Mesodermal cell (in vitro differentiated cells): Measurements from ENCODE around the gene CRYBB3.
"Not testable (repeated sequence)": the region's sequence is repeated elsewhere in the genome, so short reads cannot be mapped to it uniquely, and the experiment has no call there.

ENCODE experiments used
- H3K27ac ChIP-seq: 2 replicates; pipeline ENCODE4 v1.7.0; 2013; ENCODE audit warnings: mild to moderate bottlenecking, low read depth, low read length, moderate library complexity; ENCODE audit not compliant: severe bottlenecking
- H3K36me3 ChIP-seq: 2 replicates; pipeline ENCODE4 v1.7.1; 2013; ENCODE audit warnings: mild to moderate bottlenecking, low read length, moderate library complexity; ENCODE audit not compliant: control insufficient read depth, insufficient read depth
- H3K4me1 ChIP-seq: one replicate; pipeline ENCODE4 v1.7.1; 2013; ENCODE audit warnings: mild to moderate bottlenecking, low read length; ENCODE audit not compliant: insufficient read depth, control insufficient read depth, poor library complexity, severe bottlenecking
- H3K4me3 ChIP-seq: 2 replicates; pipeline ENCODE4 v1.7.0; 2013; ENCODE audit warnings: low read length, control low read depth, mild to moderate bottlenecking; ENCODE audit not compliant: insufficient read depth, poor library complexity, severe bottlenecking; ENCODE audit errors: extremely low read depth
- H3K9me3 ChIP-seq: 2 replicates; pipeline ENCODE4 v1.7.1; 2013; ENCODE audit warnings: mild to moderate bottlenecking, low read length, moderate library complexity; ENCODE audit not compliant: control insufficient read depth
- WGBS, 2 experiments: methylation state at CpG; one replicate each; pipeline ENCODE4 v1.1.5; 2013; ENCODE audit warnings: missing lambda C conversion rate in 2 of 2; ENCODE audit not compliant: insufficient coverage in 2 of 2; 5-methylcytosine and 5-hydroxymethylcytosine counted together

The CRYBB3 gene

GRCh38 chr22:25176799-25177198 is 22.9 kb upstream of the CRYBB3 start:
- H3K9me3 ChIP-seq = no peaks in the 10 kb centered on the region
- no CpG with 5 or more reads among the region's 3 CpGs for WGBS, 2 experiments
- no peaks in the 10 kb centered on the region for H3K4me1 ChIP-seq
- no peak overlapping the region for H3K27ac ChIP-seq
- no peak overlapping the region for H3K4me3 ChIP-seq
- peaks cover 74% of the 10 kb centered on the region for H3K36me3 ChIP-seq

DNA sequence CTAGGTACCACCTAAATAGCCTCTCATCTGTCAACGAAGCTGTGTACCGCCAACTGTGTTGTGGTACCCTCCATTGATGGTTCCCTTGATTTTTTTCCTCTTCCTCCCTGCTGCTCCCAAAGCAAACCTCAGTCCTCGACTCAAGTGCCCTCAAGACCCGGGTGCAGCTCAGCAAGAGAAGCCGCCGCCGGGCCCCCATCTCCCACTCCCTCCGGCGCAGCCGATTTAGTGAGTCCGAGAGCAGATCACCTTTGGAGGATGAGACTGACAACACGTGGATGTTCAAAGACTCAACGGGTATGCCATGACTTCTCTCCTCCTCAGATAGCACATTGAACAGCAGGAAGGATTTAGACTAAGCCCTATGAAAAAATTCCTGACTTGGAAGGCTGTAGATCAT is 22.4 kb upstream of the CRYBB3 start:
- H3K9me3 ChIP-seq = no peaks in the 10 kb centered on the region
- no peak overlapping the region for H3K27ac ChIP-seq
- 92 to 93% methylated on average over 2 to 9 of the region's 13 CpGs for WGBS, 2 experiments
- H3K4me1 ChIP-seq = no peaks in the 10 kb centered on the region
- no peak overlapping the region for H3K4me3 ChIP-seq
- H3K36me3 ChIP-seq = peaks cover 71% of the 10 kb centered on the region

- H3K4me3 ChIP-seq = no peak overlapping the region
- peaks cover 69% of the 10 kb centered on the region for H3K36me3 ChIP-seq
- 91 to 96% methylated on average over 2 to 5 of the region's 9 CpGs for WGBS, 2 experiments
- H3K4me1 ChIP-seq = no peaks in the 10 kb centered on the region
- H3K27ac ChIP-seq = no peak overlapping the region
- no peaks in the 10 kb centered on the region for H3K9me3 ChIP-seq
Measured at GRCh38 chr22:25177895-25178294, 21.8 kb upstream of the CRYBB3 start.

DNA sequence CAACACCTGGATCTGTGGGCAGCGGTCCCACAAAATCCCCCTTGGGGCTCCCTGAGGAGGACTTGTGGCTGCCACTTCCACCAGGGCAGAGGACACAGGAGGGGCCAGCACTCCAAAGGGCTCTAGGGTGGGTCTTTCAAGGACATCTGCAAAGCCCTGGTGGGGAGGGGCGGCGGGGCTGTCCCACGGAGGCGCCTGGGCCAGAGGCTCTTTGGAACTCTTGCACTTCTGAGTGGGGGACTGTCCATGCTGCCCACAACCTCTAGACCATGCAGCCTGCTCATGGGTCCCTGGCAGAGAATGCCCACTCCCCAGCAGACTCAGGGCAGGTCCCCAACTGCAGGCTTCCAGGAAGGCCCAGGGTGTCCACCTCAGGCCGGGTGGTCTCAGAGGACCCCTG is 21.3 kb upstream of the CRYBB3 start:
- WGBS, 2 experiments = 87 to 95% methylated on average over 3 to 6 of the region's 6 CpGs
- H3K27ac ChIP-seq, H3K9me3 ChIP-seq, H3K4me1 ChIP-seq, H3K4me3 ChIP-seq: not testable (repeated sequence)
- H3K36me3 ChIP-seq = peaks cover 65% of the 10 kb centered on the region

DNA sequence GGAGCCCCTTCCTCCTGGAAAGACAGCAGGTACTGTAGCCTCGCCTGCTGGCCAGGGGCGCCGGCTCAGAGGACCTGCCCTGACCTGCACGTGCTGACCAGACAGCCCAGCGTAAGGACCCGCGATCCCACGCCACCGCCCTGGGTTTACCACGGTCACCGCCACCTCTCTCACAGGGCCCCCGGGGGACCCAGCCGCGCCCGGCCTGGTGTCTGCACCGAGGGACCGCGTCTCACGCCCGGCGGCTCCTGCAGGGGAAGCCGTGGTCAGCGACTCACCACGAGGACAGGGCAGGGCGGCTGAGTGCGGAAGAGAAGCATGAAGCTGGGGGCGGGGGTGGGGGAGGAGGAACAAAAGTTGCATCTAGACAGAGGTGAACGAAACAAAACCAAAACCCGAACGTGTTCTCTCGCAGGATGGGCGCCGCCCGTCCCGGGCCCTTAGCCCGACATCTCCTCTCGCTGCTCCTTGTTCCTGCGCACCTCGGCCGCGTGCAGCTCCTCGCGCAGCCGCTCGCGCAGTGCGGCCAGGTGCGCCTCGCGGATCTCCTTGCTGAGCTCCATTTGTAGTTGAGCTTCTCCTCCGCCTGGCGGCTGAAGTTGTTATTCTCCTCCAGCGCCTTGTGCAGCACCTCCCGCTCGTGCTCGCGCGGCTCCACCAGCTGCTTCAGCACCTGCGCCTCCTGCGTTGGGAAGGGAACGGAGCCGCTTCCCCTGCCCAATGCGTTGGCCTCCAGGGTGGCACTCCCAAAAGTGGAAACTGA is 20.6 kb upstream of the CRYBB3 start:
- not testable (repeated sequence) for H3K4me1 ChIP-seq, H3K4me3 ChIP-seq, H3K9me3 ChIP-seq, H3K27ac ChIP-seq
- peaks cover 64% of the 10 kb centered on the region for H3K36me3 ChIP-seq
- 96 to 98% methylated on average over 37 to 39 of the region's 63 CpGs for WGBS, 2 experiments

DNA sequence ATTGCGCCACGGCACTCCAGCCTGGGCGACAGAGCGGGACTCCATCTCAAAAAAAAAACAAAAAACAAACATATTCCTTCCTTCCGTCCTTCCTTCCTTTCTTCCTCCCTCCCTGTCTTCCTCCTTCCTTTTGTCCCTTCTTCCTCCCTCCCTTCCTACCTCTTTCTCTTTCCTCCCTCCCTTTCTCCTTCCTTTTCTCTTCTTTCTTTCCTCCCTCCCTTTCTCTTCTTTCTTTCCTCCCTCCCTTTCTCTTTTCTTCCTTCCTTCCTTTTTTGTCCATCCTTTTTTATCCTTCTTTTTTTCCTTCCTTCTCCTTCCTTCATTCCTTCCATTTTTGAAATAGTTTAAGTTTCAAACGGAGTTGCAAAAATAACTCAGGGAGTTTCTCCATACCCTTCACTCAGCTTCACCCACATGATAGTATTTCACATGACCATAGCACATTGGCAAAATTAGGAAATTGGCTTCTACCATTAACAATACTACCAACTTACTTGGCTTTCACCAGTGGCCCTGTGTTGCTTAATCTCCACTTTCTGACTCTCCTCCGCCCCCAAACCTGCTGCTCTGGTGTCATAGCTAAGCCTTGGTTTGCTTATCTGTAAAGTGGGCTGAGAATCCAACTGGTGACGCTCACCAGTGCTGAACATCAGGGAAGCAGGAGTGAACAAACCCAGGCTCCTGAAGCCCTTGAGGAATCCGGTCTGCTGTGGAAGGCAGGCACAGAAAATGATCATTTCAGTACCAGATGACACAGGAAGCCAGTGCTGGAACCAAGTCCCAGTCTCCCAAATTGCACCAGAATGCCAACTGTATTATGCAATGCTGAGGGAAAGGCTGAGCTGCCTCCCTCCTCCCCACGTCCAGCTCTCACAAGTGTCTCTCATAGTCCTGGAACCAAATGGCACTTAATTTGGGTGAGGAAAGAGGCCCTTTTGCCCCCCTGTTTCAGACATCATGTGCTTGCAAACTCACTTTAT is 17.2 kb upstream of the CRYBB3 start:
- H3K4me3 ChIP-seq = no peak overlapping the region
- peaks cover 59% of the 10 kb centered on the region for H3K36me3 ChIP-seq
- WGBS, 2 experiments = 87 to 100% methylated on average over 4 to 5 of the region's 10 CpGs
- H3K9me3 ChIP-seq = no peaks in the 10 kb centered on the region
- H3K4me1 ChIP-seq = no peaks in the 10 kb centered on the region
- H3K27ac ChIP-seq = no peak overlapping the region

DNA sequence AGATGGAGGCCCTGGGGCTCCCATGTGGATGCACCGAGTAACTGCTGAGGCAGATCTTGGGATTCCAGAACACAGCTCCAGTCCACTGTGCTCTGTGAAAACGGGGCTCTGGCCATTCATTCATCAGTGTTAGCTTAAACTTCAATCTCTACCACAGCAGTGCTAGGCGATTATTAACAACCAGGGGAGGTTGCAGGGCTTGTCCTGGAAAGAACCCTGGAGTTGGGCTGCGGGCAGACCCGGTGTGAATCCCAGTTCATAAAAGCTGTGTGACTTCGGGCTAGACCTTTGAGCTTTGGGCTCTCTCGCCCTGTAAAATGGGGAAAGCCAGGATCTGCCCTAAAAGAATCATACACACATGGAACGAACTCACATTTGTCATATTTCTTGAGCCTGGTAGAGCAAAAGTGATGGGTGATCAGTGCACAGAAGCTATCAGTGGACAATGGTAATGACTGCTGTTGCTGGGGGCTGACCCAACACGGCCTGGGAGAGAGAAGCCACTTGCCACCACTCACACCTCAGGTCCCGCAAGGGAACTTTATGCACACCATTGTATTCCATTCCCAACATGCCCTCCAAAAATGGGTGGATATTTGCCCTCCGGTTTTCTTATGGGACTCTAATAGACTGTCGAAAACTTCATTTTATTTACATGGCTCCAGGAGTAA is 15.6 kb upstream of the CRYBB3 start:
- 87% methylated on average over 10 to 12 of the region's 12 CpGs for WGBS, 2 experiments
- no peaks in the 10 kb centered on the region for H3K4me1 ChIP-seq
- no peak overlapping the region for H3K4me3 ChIP-seq
- no peak overlapping the region for H3K27ac ChIP-seq
- H3K9me3 ChIP-seq = no peaks in the 10 kb centered on the region
- H3K36me3 ChIP-seq = peaks cover 64% of the 10 kb centered on the region

DNA sequence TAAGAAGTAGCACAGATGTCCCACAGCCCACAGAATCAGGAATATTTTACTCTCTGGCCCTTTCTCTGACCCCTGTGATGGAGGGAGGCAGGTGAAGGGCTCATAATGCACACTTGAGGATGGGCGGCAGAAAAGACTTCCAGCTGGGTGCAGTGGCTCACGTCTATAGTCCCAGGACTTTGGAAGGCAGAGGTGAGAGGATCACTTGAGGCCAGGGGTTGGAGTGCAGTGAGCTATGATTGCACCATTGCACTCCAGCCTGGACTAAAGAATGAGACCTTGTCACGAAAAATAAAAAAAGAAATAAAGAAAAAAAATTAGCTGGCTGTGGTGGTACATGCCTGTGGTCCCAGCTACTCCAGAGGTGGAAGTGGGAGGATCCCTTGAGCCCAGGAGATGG is 13.5 kb upstream of the CRYBB3 start:
- H3K36me3 ChIP-seq = peaks cover 67% of the 10 kb centered on the region
- WGBS, 2 experiments = 88 to 100% methylated on average over 2 of the region's 3 CpGs
- H3K27ac ChIP-seq = no peak overlapping the region
- H3K4me3 ChIP-seq = no peak overlapping the region
- H3K4me1 ChIP-seq = no peaks in the 10 kb centered on the region
- no peaks in the 10 kb centered on the region for H3K9me3 ChIP-seq

GRCh38 chr22:25187469-25187868 is 12.2 kb upstream of the CRYBB3 start:
- 98 to 100% methylated on average over 4 to 5 of the region's 6 CpGs for WGBS, 2 experiments
- Histone ChIP-seq H3K4me3 (no peak overlapping the region), H3K27ac (no peak overlapping the region), H3K9me3 (no peaks in the 10 kb centered on the region), H3K4me1 (no peaks in the 10 kb centered on the region), H3K36me3 (peaks cover 64% of the 10 kb centered on the region)

DNA sequence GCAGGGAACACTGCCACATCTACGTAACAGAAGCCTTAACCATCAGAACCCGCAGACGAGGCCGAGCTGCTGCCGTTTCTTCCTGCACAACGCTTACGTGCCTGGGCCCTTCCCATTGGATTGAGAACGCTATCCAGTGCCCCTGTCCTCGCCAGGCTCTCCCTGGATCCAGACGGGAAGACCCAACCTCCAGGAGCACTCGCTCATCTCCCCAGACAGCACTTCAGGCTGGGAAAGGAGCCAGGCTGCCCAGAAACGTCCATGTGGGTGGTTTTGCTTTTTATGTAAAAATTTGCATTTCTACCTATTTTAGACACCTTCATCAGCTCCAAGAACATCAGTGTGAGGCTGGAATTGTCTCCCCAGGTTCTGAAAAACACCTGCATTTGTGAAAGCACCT is 7.3 kb upstream of the CRYBB3 start:
- 94% methylated on average over 11 of the region's 12 CpGs for WGBS, 2 experiments
- Histone ChIP-seq H3K27ac (no peak overlapping the region), H3K36me3 (peaks cover 58% of the 10 kb centered on the region), H3K9me3 (no peaks in the 10 kb centered on the region), H3K4me3 (no peak overlapping the region), H3K4me1 (no peaks in the 10 kb centered on the region)
